H9 (cell line): ENCODE data around the gene LLCFC1. TPM values are rescaled to one million over a fixed set of nuclear protein-coding genes. Genes with fewer than 3 reads are reported as not detected.

Source experiments
- DNase-seq: peaks from one replicate; pipeline ENCODE4 v3.0.0-alpha.2; 2017
- H2AFZ ChIP-seq: one replicate; pipeline ENCODE4 v1.6.1; 2013; ENCODE audit warnings: mild to moderate bottlenecking, low read length, control low read depth, moderate library complexity
- H2AK5ac ChIP-seq: 2 replicates; pipeline ENCODE4 v1.6.1; 2013; ENCODE audit warnings: low read length, control low read depth, mixed read lengths; ENCODE audit not compliant: insufficient read length
- H2BK120ac ChIP-seq: one replicate; pipeline ENCODE4 v1.6.1; 2013; ENCODE audit warnings: low read depth, mild to moderate bottlenecking, low read length, control low read depth, inconsistent platforms; ENCODE audit not compliant: poor library complexity, severe bottlenecking
- H2BK12ac ChIP-seq: 2 replicates; pipeline ENCODE4 v1.6.1; 2013; ENCODE audit warnings: low read length, control low read depth, mixed read lengths, low read depth; ENCODE audit not compliant: insufficient read length
- H2BK15ac ChIP-seq: 2 replicates; pipeline ENCODE4 v1.6.1; 2013; ENCODE audit warnings: low read depth, low read length, control low read depth
- H2BK20ac ChIP-seq: one replicate; pipeline ENCODE4 v1.6.1; 2013; ENCODE audit warnings: low read depth, mild to moderate bottlenecking, low read length, control low read depth, inconsistent platforms; ENCODE audit not compliant: poor library complexity, severe bottlenecking
- H2BK5ac ChIP-seq: 2 replicates; pipeline ENCODE4 v1.6.1; 2013; ENCODE audit warnings: low read length, control low read depth, mixed read lengths; ENCODE audit not compliant: insufficient read length
- H3K14ac ChIP-seq: 2 replicates; pipeline ENCODE4 v1.6.1; 2013; ENCODE audit warnings: low read length, control low read depth; ENCODE audit not compliant: insufficient read depth
- H3K18ac ChIP-seq: 2 replicates; pipeline ENCODE4 v1.6.1; 2013; ENCODE audit warnings: low read depth, mild to moderate bottlenecking, mixed read lengths, low read length, control low read depth; ENCODE audit not compliant: insufficient read length
- H3K23ac ChIP-seq: 2 replicates; pipeline ENCODE4 v1.6.1; 2013; ENCODE audit warnings: low read length, control low read depth, mixed read lengths, low read depth; ENCODE audit not compliant: insufficient read length
- H3K23me2 ChIP-seq: 2 replicates; pipeline ENCODE4 v1.6.1; 2013; ENCODE audit warnings: low read depth, mild to moderate bottlenecking, mixed read lengths, low read length, control low read depth; ENCODE audit not compliant: insufficient read length, poor library complexity, severe bottlenecking
- H3K27ac ChIP-seq: 2 replicates; pipeline ENCODE4 v1.5.1; 2013; ENCODE audit warnings: low read length, control low read depth, mixed read lengths, low read depth; ENCODE audit not compliant: insufficient read length
- H3K27me3 ChIP-seq: 2 replicates; pipeline ENCODE4 v1.6.1; 2013; ENCODE audit warnings: low read length, control low read depth, inconsistent platforms; ENCODE audit not compliant: insufficient read depth
- H3K4ac ChIP-seq: 2 replicates; pipeline ENCODE4 v1.6.1; 2013; ENCODE audit warnings: low read depth, mild to moderate bottlenecking, control low read depth, inconsistent platforms, low read length, moderate library complexity
- H3K4me1 ChIP-seq: 2 replicates; pipeline ENCODE4 v1.6.1; 2013; ENCODE audit warnings: low read length, control low read depth, inconsistent platforms; ENCODE audit not compliant: insufficient read depth
- H3K4me2 ChIP-seq: 2 replicates; pipeline ENCODE4 v1.6.1; 2013; ENCODE audit warnings: low read length, control low read depth, mixed read lengths; ENCODE audit not compliant: insufficient read length, insufficient read depth
- H3K56ac ChIP-seq: 2 replicates; pipeline ENCODE4 v1.6.1; 2013; ENCODE audit warnings: low read depth, mild to moderate bottlenecking, mixed read lengths, low read length, control low read depth; ENCODE audit not compliant: insufficient read length
- H3K79me1 ChIP-seq: 2 replicates; pipeline ENCODE4 v1.6.1; 2013; ENCODE audit warnings: low read depth, mild to moderate bottlenecking, moderate library complexity, low read length, control low read depth, inconsistent platforms; ENCODE audit not compliant: insufficient read depth, poor library complexity, severe bottlenecking
- H3K79me2 ChIP-seq: 2 replicates; pipeline ENCODE4 v1.6.1; 2013; ENCODE audit warnings: low read length, control low read depth, inconsistent platforms; ENCODE audit not compliant: insufficient read depth
- H3K9ac ChIP-seq: 2 replicates; pipeline ENCODE4 v1.6.1; 2013; ENCODE audit warnings: low read length, control low read depth, mixed read lengths; ENCODE audit not compliant: insufficient read length; ENCODE audit errors: extremely low read depth
- H3K9me3 ChIP-seq: one replicate; pipeline ENCODE4 v1.6.1; 2013; ENCODE audit warnings: low read depth, low read length, inconsistent platforms; ENCODE audit not compliant: control insufficient read depth
- H3T11ph ChIP-seq: one replicate; pipeline ENCODE4 v1.6.1; 2013; ENCODE audit warnings: mild to moderate bottlenecking, low read length, control low read depth, inconsistent platforms
- H4K20me1 ChIP-seq: one replicate; pipeline ENCODE4 v1.6.1; 2013; ENCODE audit not compliant: control insufficient read depth, insufficient read length, insufficient read depth
- H4K5ac ChIP-seq: 2 replicates; pipeline ENCODE4 v1.6.1; 2013; ENCODE audit warnings: low read depth, mild to moderate bottlenecking, mixed read lengths, low read length, control low read depth; ENCODE audit not compliant: insufficient read length
- H4K8ac ChIP-seq: replicated peaks from 2 replicates; pipeline ENCODE4 v1.6.1; 2013; ENCODE audit warnings: low read length, control low read depth, mixed read lengths, low read depth; ENCODE audit not compliant: insufficient read length
- H4K91ac ChIP-seq: 2 replicates; pipeline ENCODE4 v1.6.1; 2013; ENCODE audit warnings: low read depth, mild to moderate bottlenecking, moderate library complexity, mixed read lengths, low read length, control low read depth; ENCODE audit not compliant: insufficient read length
- H3K27ac Mint-ChIP-seq, 3 experiments: 2 replicates in 2 of 3; 3 replicates in 1 of 3; pipeline ENCODE4 v1.8.0; 2020 to 2021; ENCODE audit warnings: mixed read lengths in 3 of 3, mild to moderate bottlenecking in 1 of 3, moderate library complexity in 1 of 3
- H3K27me3 Mint-ChIP-seq: 2 replicates; pipeline ENCODE4 v1.8.0; 2021; ENCODE audit warnings: low read depth, mild to moderate bottlenecking, moderate library complexity, mixed read lengths
- H3K36me3 Mint-ChIP-seq, 3 experiments: 2 replicates in 2 of 3; 3 replicates in 1 of 3; pipeline ENCODE4 v1.8.0; 2020 to 2021; ENCODE audit warnings: low read depth in 3 of 3, mixed read lengths in 3 of 3; ENCODE audit not compliant: insufficient read depth in 1 of 3
- H3K4me1 Mint-ChIP-seq, 2 experiments: 2 replicates each; pipeline ENCODE4 v1.8.0; 2020; ENCODE audit warnings: mixed read lengths in 2 of 2
- H3K4me3 Mint-ChIP-seq, 2 experiments: 2 replicates in 1 of 2; 3 replicates in 1 of 2; pipeline ENCODE4 v1.8.0; 2020 to 2021; ENCODE audit warnings: mild to moderate bottlenecking in 2 of 2, mixed read lengths in 2 of 2, moderate library complexity in 1 of 2
- H3K9me3 Mint-ChIP-seq, 2 experiments: 2 replicates in 1 of 2; 3 replicates in 1 of 2; pipeline ENCODE4 v1.8.0; 2020; ENCODE audit warnings: mild to moderate bottlenecking in 2 of 2, mixed read lengths in 2 of 2, moderate library complexity in 1 of 2
- WGBS: extraction: QIAGEN DNeasy Blood & Tissue Kit; methylation state at CpG from one replicate; pipeline ENCODE4 v1.1.7; 2013; ENCODE audit warnings: missing lambda C conversion rate, low lambda C conversion rate, mixed read lengths; ENCODE audit not compliant: insufficient read length; ENCODE audit errors: extremely low coverage; 5-methylcytosine and 5-hydroxymethylcytosine counted together
- total RNA-seq: library from RNA; stranded (reverse); gene quantifications from 2 replicates; pipeline ENCODE4 v1.2.1, GENCODE V29; 2021
- TF ChIP-seq, protein P1 (sequence below): fragments of 200-600 bp; sonication (generic); conservative IDR thresholded peaks from 3 replicates; pipeline ENCODE4 v1.8.0; 2021; ENCODE audit warnings: antibody characterized with exemption, mild to moderate bottlenecking

LLCFC1 gene
- total RNA-seq, 1 experiment from 2014 or later, result not detected

DNA sequence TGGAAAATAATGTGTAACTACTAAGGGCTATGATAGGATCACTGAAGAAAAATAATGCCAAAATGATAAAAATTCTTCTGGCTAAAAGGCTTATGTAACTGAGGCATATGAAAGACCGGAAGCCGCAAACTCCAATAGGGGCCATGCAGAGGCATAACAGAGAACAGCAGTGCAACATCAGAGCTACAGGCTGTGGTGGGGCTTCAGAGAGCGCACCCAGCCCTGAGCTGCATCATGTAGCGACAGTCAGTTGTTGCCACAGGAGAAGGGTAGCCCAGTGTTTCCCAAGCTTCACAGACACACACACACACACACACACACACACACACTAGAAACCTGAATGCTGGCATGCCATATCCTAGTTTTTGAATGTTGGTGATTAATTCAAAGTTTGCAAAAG is 9.3 kb downstream of the LLCFC1 start:
- Histone ChIP-seq H2BK5ac (no peak overlapping the region), H3K79me2 (no peaks in the 10 kb centered on the region), H2AK5ac (no peak overlapping the region)

More for the DNA sequence above, 9.3 kb downstream of the LLCFC1 start:
- H4K8ac ChIP-seq, result no peak overlapping the region
- H3K14ac ChIP-seq, result no peak overlapping the region
- no peak overlapping the region for H2BK15ac ChIP-seq
- no peak overlapping the region for H4K91ac ChIP-seq
- Mint-ChIP-seq H3K4me1 (no peaks in the 10 kb centered on the region), H3K9me3 (peaks cover 0 to 3% of the 10 kb centered on the region in 2 experiments; a peak in 1 of 5 replicates), H3K4me3 (no peak overlapping the region), H3K27me3 (peaks cover 9% of the 10 kb centered on the region), H3K27ac (no peak overlapping the region), H3K36me3 (peaks cover 0 to 7% (median under 1%) of the 10 kb centered on the region in 3 experiments; a peak in 5 of 7 replicates)
- no peak overlapping the region for H2BK120ac ChIP-seq
- WGBS, result no CpG with 5 or more reads among the region's 4 CpGs
- H3K79me1 ChIP-seq, result no peaks in the 10 kb centered on the region
- H3K9ac ChIP-seq, result no peak overlapping the region
- H3K18ac ChIP-seq, result no peak overlapping the region
- no peak overlapping the region for H2AFZ ChIP-seq
- H2BK20ac ChIP-seq, result no peak overlapping the region
- H3K4me1 ChIP-seq, result no peaks in the 10 kb centered on the region
- H3K56ac ChIP-seq, result no peak overlapping the region
- no peak overlapping the region for H3K23ac ChIP-seq
- TF ChIP-seq, protein P1, sequence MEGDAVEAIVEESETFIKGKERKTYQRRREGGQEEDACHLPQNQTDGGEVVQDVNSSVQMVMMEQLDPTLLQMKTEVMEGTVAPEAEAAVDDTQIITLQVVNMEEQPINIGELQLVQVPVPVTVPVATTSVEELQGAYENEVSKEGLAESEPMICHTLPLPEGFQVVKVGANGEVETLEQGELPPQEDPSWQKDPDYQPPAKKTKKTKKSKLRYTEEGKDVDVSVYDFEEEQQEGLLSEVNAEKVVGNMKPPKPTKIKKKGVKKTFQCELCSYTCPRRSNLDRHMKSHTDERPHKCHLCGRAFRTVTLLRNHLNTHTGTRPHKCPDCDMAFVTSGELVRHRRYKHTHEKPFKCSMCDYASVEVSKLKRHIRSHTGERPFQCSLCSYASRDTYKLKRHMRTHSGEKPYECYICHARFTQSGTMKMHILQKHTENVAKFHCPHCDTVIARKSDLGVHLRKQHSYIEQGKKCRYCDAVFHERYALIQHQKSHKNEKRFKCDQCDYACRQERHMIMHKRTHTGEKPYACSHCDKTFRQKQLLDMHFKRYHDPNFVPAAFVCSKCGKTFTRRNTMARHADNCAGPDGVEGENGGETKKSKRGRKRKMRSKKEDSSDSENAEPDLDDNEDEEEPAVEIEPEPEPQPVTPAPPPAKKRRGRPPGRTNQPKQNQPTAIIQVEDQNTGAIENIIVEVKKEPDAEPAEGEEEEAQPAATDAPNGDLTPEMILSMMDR, result no peak
- no peaks in the 10 kb centered on the region for H4K20me1 ChIP-seq
- no peak overlapping the region for H3K4me2 ChIP-seq
- H3T11ph ChIP-seq, result no peak overlapping the region
- H3K27me3 ChIP-seq, result no peaks in the 10 kb centered on the region
- H3K27ac ChIP-seq, result no peak overlapping the region
- H2BK12ac ChIP-seq, result no peak overlapping the region
- H3K23me2 ChIP-seq, result no peaks in the 10 kb centered on the region
- no peak for DNase-seq
- H4K5ac ChIP-seq, result no peak overlapping the region
- no peak overlapping the region for H3K4ac ChIP-seq
- H3K9me3 ChIP-seq, result no peaks in the 10 kb centered on the region
